ENCODE data around the gene KCNJ10.
"Not testable (repeated sequence)": the region's sequence is repeated elsewhere in the genome, so short reads cannot be mapped to it uniquely, and the experiment has no call there.

Gene KCNJ10

GRCh38 chr1:160069460-160070231 is at the start of gene KCNJ10:
Gene KCNJ10, minus strand, starts transcription at chr1:160070160. Its CDS starts 27,628 bp downstream, at chr1:160042532.
- no peak for DNase-seq (ENCODE audit: low spot score)

- DNase-seq (ENCODE audit: low spot score) = no peak
Measured at GRCh38 chr1:160118928-160119327, 49.0 kb upstream of the KCNJ10 start.

- DNase-seq (ENCODE audit: low spot score) = no peak
Measured at GRCh38 chr1:160117709-160118183, 47.8 kb upstream of the KCNJ10 start.

GRCh38 chr1:160117300-160117699 is 47.3 kb upstream of the KCNJ10 start:
- no peak for DNase-seq (ENCODE audit: low spot score)

- DNase-seq (ENCODE audit: low spot score) = no peak
Measured at GRCh38 chr1:160116283-160117147, 46.6 kb upstream of the KCNJ10 start.

GRCh38 chr1:160115545-160116282 is 45.8 kb upstream of the KCNJ10 start, which contains the start of gene ATP1A2:
Gene ATP1A2, plus strand, starts transcription at chr1:160115759. Its CDS starts 103 bp downstream, at chr1:160115862.
- DNase-seq (ENCODE audit: low spot score) = no peak

GRCh38 chr1:160114085-160114484 is 44.1 kb upstream of the KCNJ10 start:
- DNase-seq (ENCODE audit: low spot score) = no peak

GRCh38 chr1:160113407-160113806 is 43.4 kb upstream of the KCNJ10 start:
- DNase-seq (ENCODE audit: low spot score) = no peak

- DNase-seq (ENCODE audit: low spot score) = no peak
Measured at GRCh38 chr1:160112357-160112756, 42.4 kb upstream of the KCNJ10 start.

GRCh38 chr1:160111462-160111861 is 41.5 kb upstream of the KCNJ10 start:
- not testable (repeated sequence) for DNase-seq (ENCODE audit: low spot score)

- DNase-seq (ENCODE audit: low spot score) = no peak
Measured at GRCh38 chr1:160109686-160110085, 39.7 kb upstream of the KCNJ10 start.

- DNase-seq (ENCODE audit: low spot score) = peak; percentile 41
Measured at GRCh38 chr1:160108888-160109662, 39.1 kb upstream of the KCNJ10 start.

GRCh38 chr1:160107512-160107911 is 37.6 kb upstream of the KCNJ10 start:
- DNase-seq (ENCODE audit: low spot score) = no peak

- no peak for DNase-seq (ENCODE audit: low spot score)
Measured at GRCh38 chr1:160105155-160105554, 35.2 kb upstream of the KCNJ10 start.

- no peak for DNase-seq (ENCODE audit: low spot score)
Measured at GRCh38 chr1:160104486-160104885, 34.5 kb upstream of the KCNJ10 start.

GRCh38 chr1:160103658-160104408 is 33.9 kb upstream of the KCNJ10 start:
- DNase-seq (ENCODE audit: low spot score) = no peak

- DNase-seq (ENCODE audit: low spot score) = no peak
Measured at GRCh38 chr1:160101717-160102522, 32.0 kb upstream of the KCNJ10 start.

- peak; percentile 73 for DNase-seq (ENCODE audit: low spot score)
Measured at GRCh38 chr1:160101037-160101716, 31.2 kb upstream of the KCNJ10 start.

- DNase-seq (ENCODE audit: low spot score) = no peak
Measured at GRCh38 chr1:160099716-160100375, 29.9 kb upstream of the KCNJ10 start.

Measured in CD4-positive, alpha-beta T cell treated with Interleukin-15 for 4 hours (primary cell).